HepG2 (cell line): ENCODE results near the gene ANKRD65. TPM values are rescaled to one million over a fixed set of nuclear protein-coding genes. Genes with fewer than 3 reads are reported as not detected.

Source experiments
- ELF4 ChIP-seq: sonication (generic); formaldehyde crosslinking; IDR thresholded peaks from 2 replicates; pipeline ENCODE4 v1.5.0; 2020; ENCODE audit warnings: missing genetic modification reagents, mild to moderate bottlenecking, moderate library complexity, borderline replicate concordance
- HDAC2 ChIP-seq: sonication (generic); formaldehyde crosslinking; IDR thresholded peaks from 2 replicates; pipeline ENCODE4 v1.4.0; 2020; ENCODE audit warnings: missing genetic modification reagents
- POLR2AphosphoS5 ChIP-seq: IDR thresholded peaks from 2 replicates; pipeline ENCODE4 v1.6.1; 2012; ENCODE audit warnings: low read depth, low read length
- POLR2G ChIP-seq: fragments of 200-400 bp; formaldehyde crosslinking; IDR thresholded peaks from 2 replicates; pipeline ENCODE4 v1.6.1; 2018; ENCODE audit warnings: mild to moderate bottlenecking, low read depth, low read length, moderate library complexity
- TBX2 ChIP-seq: sonication (generic); formaldehyde crosslinking; IDR thresholded peaks from 2 replicates; pipeline ENCODE4 v1.5.0; 2020; ENCODE audit warnings: missing genetic modification reagents, mild to moderate bottlenecking, borderline replicate concordance
- ZMAT3 ChIP-seq: sonication (generic); formaldehyde crosslinking; conservative IDR thresholded peaks from 2 replicates; pipeline ENCODE4 v1.7.0; 2021; ENCODE audit warnings: missing genetic modification reagents
- ZNF121 ChIP-seq: sonication (generic); formaldehyde crosslinking; IDR thresholded peaks from 2 replicates; pipeline ENCODE4 v1.5.0; 2020; ENCODE audit warnings: mild to moderate bottlenecking, missing genetic modification reagents
- ZNF138 ChIP-seq: sonication (generic); formaldehyde crosslinking; IDR thresholded peaks from 2 replicates; pipeline ENCODE4 v1.5.0; 2020; ENCODE audit warnings: mild to moderate bottlenecking, low read depth, missing genetic modification reagents
- ZNF282 ChIP-seq: fragments of 450-650 bp; IDR thresholded peaks from 2 replicates; pipeline ENCODE4 v1.6.1; 2018; ENCODE audit not compliant: partially characterized antibody
- ZNF460 ChIP-seq: sonication (generic); formaldehyde crosslinking; IDR thresholded peaks from 2 replicates; pipeline ENCODE4 v1.5.1; 2020; ENCODE audit warnings: missing genetic modification reagents, mild to moderate bottlenecking, borderline replicate concordance
- ZNF564 ChIP-seq: sonication (generic); formaldehyde crosslinking; IDR thresholded peaks from 2 replicates; pipeline ENCODE4 v1.8.1; 2023; ENCODE audit warnings: mild to moderate bottlenecking, missing genetic modification reagents
- polyA plus RNA-seq, 8 experiments: library from polyadenylated mRNA; depleted of rRNA in 3 of 8; stranded (reverse) in 7 of 8; unstranded in 1 of 8; fragments of >200 nt; fragmentation: Illumina TruSeq in 4 of 8; extraction: Trizol in 4 of 8; gene quantifications; 2 replicates each; pipeline versions ENCODE4 v1.2.1 to v1.2.3, GENCODE V29; 2011 to 2016; ENCODE audit warnings: low read depth in 4 of 8, missing spikeins in 1 of 8, mixed read lengths in 1 of 8; ENCODE audit not compliant: insufficient read depth in 1 of 8
- total RNA-seq, 5 experiments: library from RNA; depleted of rRNA; stranded (reverse); fragments of >200 nt; fragmentation: Illumina TruSeq; extraction: Trizol; gene quantifications; 2 replicates each; pipeline ENCODE4 v1.2.3, GENCODE V29; 2016; ENCODE audit warnings: low read depth in 1 of 5
- TF ChIP-seq, protein P1 (sequence below): sonication (generic); formaldehyde crosslinking; IDR thresholded peaks from 2 replicates; pipeline ENCODE4 v1.9.0; 2021; ENCODE audit warnings: mild to moderate bottlenecking, missing genetic modification reagents
- TF ChIP-seq, protein P2 (sequence below): sonication (generic); formaldehyde crosslinking; IDR thresholded peaks from 2 replicates; pipeline ENCODE4 v1.4.0; 2020; ENCODE audit warnings: missing genetic modification reagents
- TF ChIP-seq, protein P3 (sequence below): sonication (generic); formaldehyde crosslinking; IDR thresholded peaks from 2 replicates; pipeline ENCODE4 v1.8.0; 2022; ENCODE audit warnings: mild to moderate bottlenecking, missing genetic modification reagents, moderate library complexity
- TF ChIP-seq, protein P4 (sequence below): sonication (generic); formaldehyde crosslinking; IDR thresholded peaks from 2 replicates; pipeline ENCODE4 v1.4.0; 2020; ENCODE audit warnings: mild to moderate bottlenecking, missing genetic modification reagents, borderline replicate concordance

ANKRD65 gene
- total and polyA plus RNA-seq, 2 of the 13 experiments (the other 11 are each of a cell fraction or from before 2014, with no cell fraction given), result 12.1 to 30.1 TPM

DNA sequence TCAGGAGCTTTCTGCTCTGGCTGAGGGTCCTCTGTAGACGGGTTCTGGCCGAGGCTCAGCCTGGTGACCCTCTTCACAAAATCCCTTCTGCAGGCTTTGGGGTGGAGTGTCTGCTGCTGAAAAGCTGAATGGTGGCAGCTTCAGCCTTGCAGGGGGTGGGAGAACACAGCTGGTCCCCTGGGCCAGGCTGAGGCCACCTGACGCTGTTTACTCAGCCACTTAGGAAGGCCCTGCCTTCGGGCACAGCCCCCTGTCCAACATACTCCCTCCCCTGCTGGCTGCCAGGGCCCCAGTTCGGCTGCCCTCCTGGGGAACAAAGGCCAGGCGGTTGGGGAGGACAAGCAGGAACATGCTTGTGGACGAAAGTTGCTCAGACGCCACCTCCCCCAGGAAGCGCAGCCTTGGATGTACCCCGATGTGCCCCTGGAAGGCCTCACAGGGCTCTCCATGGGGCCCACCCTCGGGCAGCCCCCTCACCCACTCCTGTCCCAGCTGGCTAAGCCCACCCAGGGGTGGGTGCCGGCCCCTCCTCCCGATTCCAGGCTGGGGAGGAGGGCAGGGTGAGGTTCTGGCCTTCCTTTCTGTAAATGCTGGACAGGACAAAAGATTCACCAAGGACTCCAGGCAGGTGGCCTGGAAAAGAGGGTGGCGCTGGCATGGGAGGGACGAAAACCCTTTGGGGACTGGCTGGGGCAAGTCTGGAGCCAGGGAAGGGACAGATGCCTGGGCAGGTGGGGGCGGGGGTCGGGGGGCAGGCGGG, at the start of gene ANKRD65 (continued):
- TF ChIP-seq, protein P1, sequence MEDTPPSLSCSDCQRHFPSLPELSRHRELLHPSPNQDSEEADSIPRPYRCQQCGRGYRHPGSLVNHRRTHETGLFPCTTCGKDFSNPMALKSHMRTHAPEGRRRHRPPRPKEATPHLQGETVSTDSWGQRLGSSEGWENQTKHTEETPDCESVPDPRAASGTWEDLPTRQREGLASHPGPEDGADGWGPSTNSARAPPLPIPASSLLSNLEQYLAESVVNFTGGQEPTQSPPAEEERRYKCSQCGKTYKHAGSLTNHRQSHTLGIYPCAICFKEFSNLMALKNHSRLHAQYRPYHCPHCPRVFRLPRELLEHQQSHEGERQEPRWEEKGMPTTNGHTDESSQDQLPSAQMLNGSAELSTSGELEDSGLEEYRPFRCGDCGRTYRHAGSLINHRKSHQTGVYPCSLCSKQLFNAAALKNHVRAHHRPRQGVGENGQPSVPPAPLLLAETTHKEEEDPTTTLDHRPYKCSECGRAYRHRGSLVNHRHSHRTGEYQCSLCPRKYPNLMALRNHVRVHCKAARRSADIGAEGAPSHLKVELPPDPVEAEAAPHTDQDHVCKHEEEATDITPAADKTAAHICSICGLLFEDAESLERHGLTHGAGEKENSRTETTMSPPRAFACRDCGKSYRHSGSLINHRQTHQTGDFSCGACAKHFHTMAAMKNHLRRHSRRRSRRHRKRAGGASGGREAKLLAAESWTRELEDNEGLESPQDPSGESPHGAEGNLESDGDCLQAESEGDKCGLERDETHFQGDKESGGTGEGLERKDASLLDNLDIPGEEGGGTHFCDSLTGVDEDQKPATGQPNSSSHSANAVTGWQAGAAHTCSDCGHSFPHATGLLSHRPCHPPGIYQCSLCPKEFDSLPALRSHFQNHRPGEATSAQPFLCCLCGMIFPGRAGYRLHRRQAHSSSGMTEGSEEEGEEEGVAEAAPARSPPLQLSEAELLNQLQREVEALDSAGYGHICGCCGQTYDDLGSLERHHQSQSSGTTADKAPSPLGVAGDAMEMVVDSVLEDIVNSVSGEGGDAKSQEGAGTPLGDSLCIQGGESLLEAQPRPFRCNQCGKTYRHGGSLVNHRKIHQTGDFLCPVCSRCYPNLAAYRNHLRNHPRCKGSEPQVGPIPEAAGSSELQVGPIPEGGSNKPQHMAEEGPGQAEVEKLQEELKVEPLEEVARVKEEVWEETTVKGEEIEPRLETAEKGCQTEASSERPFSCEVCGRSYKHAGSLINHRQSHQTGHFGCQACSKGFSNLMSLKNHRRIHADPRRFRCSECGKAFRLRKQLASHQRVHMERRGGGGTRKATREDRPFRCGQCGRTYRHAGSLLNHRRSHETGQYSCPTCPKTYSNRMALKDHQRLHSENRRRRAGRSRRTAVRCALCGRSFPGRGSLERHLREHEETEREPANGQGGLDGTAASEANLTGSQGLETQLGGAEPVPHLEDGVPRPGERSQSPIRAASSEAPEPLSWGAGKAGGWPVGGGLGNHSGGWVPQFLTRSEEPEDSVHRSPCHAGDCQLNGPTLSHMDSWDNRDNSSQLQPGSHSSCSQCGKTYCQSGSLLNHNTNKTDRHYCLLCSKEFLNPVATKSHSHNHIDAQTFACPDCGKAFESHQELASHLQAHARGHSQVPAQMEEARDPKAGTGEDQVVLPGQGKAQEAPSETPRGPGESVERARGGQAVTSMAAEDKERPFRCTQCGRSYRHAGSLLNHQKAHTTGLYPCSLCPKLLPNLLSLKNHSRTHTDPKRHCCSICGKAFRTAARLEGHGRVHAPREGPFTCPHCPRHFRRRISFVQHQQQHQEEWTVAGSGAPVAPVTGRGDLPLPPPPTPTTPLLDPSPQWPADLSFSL (CRISPR knock-in tag), result no peak
- TF ChIP-seq HDAC2, result peak; percentile 82
- no peak for TF ChIP-seq ZNF282
- no peak for TF ChIP-seq ZNF138 (CRISPR knock-in tag)
- TF ChIP-seq, protein P2, sequence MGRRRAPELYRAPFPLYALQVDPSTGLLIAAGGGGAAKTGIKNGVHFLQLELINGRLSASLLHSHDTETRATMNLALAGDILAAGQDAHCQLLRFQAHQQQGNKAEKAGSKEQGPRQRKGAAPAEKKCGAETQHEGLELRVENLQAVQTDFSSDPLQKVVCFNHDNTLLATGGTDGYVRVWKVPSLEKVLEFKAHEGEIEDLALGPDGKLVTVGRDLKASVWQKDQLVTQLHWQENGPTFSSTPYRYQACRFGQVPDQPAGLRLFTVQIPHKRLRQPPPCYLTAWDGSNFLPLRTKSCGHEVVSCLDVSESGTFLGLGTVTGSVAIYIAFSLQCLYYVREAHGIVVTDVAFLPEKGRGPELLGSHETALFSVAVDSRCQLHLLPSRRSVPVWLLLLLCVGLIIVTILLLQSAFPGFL, result no peak
- peak; percentile 23; the same call in 1 of the 2 replicates for TF ChIP-seq TBX2 (CRISPR knock-in tag)
- TF ChIP-seq, protein P3, sequence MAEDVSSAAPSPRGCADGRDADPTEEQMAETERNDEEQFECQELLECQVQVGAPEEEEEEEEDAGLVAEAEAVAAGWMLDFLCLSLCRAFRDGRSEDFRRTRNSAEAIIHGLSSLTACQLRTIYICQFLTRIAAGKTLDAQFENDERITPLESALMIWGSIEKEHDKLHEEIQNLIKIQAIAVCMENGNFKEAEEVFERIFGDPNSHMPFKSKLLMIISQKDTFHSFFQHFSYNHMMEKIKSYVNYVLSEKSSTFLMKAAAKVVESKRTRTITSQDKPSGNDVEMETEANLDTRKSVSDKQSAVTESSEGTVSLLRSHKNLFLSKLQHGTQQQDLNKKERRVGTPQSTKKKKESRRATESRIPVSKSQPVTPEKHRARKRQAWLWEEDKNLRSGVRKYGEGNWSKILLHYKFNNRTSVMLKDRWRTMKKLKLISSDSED (CRISPR knock-in tag), result no peak
- TF ChIP-seq ZNF460 (CRISPR knock-in tag), result no peak
- no peak for TF ChIP-seq ZMAT3
- TF ChIP-seq ZNF564 (CRISPR knock-in tag), result no peak
- TF ChIP-seq POLR2AphosphoS5, result peak; percentile 73; the same call in 1 of the 2 replicates
- TF ChIP-seq ELF4 (CRISPR knock-in tag), result no peak
- peak; percentile 36; the same call in 1 of the 2 replicates for TF ChIP-seq ZNF121 (CRISPR knock-in tag)
- TF ChIP-seq, protein P4, sequence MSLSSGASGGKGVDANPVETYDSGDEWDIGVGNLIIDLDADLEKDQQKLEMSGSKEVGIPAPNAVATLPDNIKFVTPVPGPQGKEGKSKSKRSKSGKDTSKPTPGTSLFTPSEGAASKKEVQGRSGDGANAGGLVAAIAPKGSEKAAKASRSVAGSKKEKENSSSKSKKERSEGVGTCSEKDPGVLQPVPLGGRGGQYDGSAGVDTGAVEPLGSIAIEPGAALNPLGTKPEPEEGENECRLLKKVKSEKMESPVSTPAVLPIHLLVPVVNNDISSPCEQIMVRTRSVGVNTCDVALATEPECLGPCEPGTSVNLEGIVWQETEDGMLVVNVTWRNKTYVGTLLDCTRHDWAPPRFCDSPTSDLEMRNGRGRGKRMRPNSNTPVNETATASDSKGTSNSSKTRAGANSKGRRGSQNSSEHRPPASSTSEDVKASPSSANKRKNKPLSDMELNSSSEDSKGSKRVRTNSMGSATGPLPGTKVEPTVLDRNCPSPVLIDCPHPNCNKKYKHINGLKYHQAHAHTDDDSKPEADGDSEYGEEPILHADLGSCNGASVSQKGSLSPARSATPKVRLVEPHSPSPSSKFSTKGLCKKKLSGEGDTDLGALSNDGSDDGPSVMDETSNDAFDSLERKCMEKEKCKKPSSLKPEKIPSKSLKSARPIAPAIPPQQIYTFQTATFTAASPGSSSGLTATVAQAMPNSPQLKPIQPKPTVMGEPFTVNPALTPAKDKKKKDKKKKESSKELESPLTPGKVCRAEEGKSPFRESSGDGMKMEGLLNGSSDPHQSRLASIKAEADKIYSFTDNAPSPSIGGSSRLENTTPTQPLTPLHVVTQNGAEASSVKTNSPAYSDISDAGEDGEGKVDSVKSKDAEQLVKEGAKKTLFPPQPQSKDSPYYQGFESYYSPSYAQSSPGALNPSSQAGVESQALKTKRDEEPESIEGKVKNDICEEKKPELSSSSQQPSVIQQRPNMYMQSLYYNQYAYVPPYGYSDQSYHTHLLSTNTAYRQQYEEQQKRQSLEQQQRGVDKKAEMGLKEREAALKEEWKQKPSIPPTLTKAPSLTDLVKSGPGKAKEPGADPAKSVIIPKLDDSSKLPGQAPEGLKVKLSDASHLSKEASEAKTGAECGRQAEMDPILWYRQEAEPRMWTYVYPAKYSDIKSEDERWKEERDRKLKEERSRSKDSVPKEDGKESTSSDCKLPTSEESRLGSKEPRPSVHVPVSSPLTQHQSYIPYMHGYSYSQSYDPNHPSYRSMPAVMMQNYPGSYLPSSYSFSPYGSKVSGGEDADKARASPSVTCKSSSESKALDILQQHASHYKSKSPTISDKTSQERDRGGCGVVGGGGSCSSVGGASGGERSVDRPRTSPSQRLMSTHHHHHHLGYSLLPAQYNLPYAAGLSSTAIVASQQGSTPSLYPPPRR (CRISPR knock-in tag), result no peak; the same call in 1 of the 2 replicates
- TF ChIP-seq POLR2G, result peak; percentile 91
